ENCODE results near the gene MNT.

MNT gene

DNA sequence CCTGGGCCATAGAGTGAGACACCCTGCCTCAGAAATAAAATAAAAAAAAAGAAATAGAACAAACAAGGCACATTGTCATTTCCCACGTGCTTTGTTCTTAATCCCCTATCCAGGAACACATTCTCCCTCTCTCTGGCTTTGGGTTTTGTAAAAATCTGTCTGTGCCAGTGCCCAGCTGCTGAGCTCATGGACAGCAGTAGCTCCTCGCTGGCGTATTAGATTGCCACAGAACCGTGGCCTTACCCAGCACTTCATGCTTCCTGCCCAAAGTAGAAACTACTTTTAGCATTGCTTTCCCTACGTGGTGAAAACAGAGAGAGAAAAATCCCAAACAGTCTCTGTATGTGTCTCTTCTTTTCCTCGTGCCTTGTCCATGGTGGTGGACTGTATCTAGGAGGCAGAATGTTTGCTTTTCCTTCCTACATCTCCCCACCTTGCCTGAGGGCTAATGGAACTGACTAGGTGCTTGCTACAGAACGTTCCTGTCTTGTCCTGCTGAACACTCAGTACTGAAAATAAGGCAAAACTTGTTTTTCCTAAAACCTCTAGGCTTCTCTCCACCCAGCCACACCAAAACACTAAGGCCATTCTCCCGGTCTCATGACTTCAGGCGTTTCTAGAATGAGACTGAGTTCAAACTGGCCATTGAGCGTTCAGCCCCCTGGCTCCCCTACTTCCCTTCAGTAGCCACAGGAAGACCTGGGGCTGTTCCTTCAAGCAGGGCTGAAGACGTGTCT, 26.1 kb downstream of the MNT start:
- TF ChIP-seq, protein P1, sequence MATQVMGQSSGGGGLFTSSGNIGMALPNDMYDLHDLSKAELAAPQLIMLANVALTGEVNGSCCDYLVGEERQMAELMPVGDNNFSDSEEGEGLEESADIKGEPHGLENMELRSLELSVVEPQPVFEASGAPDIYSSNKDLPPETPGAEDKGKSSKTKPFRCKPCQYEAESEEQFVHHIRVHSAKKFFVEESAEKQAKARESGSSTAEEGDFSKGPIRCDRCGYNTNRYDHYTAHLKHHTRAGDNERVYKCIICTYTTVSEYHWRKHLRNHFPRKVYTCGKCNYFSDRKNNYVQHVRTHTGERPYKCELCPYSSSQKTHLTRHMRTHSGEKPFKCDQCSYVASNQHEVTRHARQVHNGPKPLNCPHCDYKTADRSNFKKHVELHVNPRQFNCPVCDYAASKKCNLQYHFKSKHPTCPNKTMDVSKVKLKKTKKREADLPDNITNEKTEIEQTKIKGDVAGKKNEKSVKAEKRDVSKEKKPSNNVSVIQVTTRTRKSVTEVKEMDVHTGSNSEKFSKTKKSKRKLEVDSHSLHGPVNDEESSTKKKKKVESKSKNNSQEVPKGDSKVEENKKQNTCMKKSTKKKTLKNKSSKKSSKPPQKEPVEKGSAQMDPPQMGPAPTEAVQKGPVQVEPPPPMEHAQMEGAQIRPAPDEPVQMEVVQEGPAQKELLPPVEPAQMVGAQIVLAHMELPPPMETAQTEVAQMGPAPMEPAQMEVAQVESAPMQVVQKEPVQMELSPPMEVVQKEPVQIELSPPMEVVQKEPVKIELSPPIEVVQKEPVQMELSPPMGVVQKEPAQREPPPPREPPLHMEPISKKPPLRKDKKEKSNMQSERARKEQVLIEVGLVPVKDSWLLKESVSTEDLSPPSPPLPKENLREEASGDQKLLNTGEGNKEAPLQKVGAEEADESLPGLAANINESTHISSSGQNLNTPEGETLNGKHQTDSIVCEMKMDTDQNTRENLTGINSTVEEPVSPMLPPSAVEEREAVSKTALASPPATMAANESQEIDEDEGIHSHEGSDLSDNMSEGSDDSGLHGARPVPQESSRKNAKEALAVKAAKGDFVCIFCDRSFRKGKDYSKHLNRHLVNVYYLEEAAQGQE (IDR thresholded peaks at IDR 0.05; ENCODE audit: insufficient replicate concordance, low read depth): no peak
- TF ChIP-seq GABPA (IDR thresholded peaks at IDR 0.05; ENCODE audit: low read depth): no peak
- no peak for TF ChIP-seq SPI1 (IDR thresholded peaks at IDR 0.05; ENCODE audit: borderline replicate concordance, low read depth)
- no peak for TF ChIP-seq POLR2AphosphoS5 (IDR thresholded peaks at IDR 0.05; ENCODE audit: low read depth)
- TF ChIP-seq, protein P2, sequence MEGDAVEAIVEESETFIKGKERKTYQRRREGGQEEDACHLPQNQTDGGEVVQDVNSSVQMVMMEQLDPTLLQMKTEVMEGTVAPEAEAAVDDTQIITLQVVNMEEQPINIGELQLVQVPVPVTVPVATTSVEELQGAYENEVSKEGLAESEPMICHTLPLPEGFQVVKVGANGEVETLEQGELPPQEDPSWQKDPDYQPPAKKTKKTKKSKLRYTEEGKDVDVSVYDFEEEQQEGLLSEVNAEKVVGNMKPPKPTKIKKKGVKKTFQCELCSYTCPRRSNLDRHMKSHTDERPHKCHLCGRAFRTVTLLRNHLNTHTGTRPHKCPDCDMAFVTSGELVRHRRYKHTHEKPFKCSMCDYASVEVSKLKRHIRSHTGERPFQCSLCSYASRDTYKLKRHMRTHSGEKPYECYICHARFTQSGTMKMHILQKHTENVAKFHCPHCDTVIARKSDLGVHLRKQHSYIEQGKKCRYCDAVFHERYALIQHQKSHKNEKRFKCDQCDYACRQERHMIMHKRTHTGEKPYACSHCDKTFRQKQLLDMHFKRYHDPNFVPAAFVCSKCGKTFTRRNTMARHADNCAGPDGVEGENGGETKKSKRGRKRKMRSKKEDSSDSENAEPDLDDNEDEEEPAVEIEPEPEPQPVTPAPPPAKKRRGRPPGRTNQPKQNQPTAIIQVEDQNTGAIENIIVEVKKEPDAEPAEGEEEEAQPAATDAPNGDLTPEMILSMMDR (IDR thresholded peaks at IDR 0.05; ENCODE audit: insufficient read depth, low read length): no peak
- no peaks in the 10 kb centered on the region for H3K27me3 ChIP-seq (ENCODE audit: insufficient read depth, poor library complexity, severe bottlenecking)
- H3K4me3 ChIP-seq (replicated peaks; ENCODE audit: insufficient read depth, low read length): no peak overlapping the region
- DNase-seq (ENCODE audit: low read depth in 1 of 2, low spot score in 1 of 2): no peak
- no peak overlapping the region for H3K27ac ChIP-seq (replicated peaks)

DNA sequence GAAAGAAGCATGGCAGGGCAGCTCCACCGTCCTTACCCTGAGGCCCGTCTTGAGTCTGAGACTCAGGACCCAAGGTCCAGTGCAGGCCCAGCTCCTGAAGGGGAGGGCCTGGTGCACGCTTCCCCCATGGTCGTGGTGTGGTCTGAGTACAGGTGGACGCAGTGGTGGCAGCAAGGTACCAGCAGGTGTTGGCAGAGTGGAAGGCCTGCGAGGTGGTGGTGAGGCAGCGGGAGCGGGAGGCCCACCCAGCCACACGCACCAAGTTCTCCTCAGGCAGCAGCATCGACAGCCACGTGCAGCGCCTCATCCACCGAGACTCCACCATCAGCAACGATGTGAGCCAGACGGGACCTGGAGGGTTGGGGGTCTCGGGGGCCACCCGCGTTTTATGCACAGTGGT, 27.7 kb downstream of the MNT start:
- H3K27ac ChIP-seq (replicated peaks): no peak overlapping the region
- H3K4me3 ChIP-seq (replicated peaks; ENCODE audit: insufficient read depth, low read length): no peak overlapping the region
- H3K27me3 ChIP-seq (ENCODE audit: insufficient read depth, poor library complexity, severe bottlenecking): no peaks in the 10 kb centered on the region
- no peak for TF ChIP-seq POLR2AphosphoS5 (IDR thresholded peaks at IDR 0.05; ENCODE audit: low read depth)
- TF ChIP-seq, protein P1 (IDR thresholded peaks at IDR 0.05; ENCODE audit: insufficient replicate concordance, low read depth): no peak
- TF ChIP-seq GABPA (IDR thresholded peaks at IDR 0.05; ENCODE audit: low read depth): no peak
- TF ChIP-seq, protein P2 (IDR thresholded peaks at IDR 0.05; ENCODE audit: insufficient read depth, low read length): no peak
- no peak for TF ChIP-seq SPI1 (IDR thresholded peaks at IDR 0.05; ENCODE audit: borderline replicate concordance, low read depth)
- no peak for DNase-seq (ENCODE audit: low read depth in 1 of 2, low spot score in 1 of 2)

- Histone ChIP-seq H3K4me3 (replicated peaks; ENCODE audit: insufficient read depth, low read length) (no peak overlapping the region), H3K27ac (replicated peaks) (no peak overlapping the region), H3K27me3 (ENCODE audit: insufficient read depth, poor library complexity, severe bottlenecking) (no peaks in the 10 kb centered on the region)
- no peak for DNase-seq (ENCODE audit: low read depth in 1 of 2, low spot score in 1 of 2)
- TF ChIP-seq, protein P1 (IDR thresholded peaks at IDR 0.05; ENCODE audit: insufficient replicate concordance, low read depth): no peak
- TF ChIP-seq POLR2AphosphoS5 (IDR thresholded peaks at IDR 0.05; ENCODE audit: low read depth) (no peak), SPI1 (IDR thresholded peaks at IDR 0.05; ENCODE audit: borderline replicate concordance, low read depth) (no peak), GABPA (IDR thresholded peaks at IDR 0.05; ENCODE audit: low read depth) (no peak)
- TF ChIP-seq, protein P2 (IDR thresholded peaks at IDR 0.05; ENCODE audit: insufficient read depth, low read length): no peak
Measured at GRCh38 chr17:2372681-2373080, 28.2 kb downstream of the MNT start.
